K562 (cell line): ENCODE data around the gene FASTK. TPM values are rescaled to one million over a fixed set of nuclear protein-coding genes. Genes with fewer than 3 reads are reported as not detected.

Source experiments
- ARNT ChIP-seq, 2 experiments: fragments of 450-650 bp; IDR thresholded peaks; 2 replicates each; pipeline ENCODE4 v1.6.1; 2016; ENCODE audit warnings: mild to moderate bottlenecking in 1 of 2
- CCNT2 ChIP-seq: IDR thresholded peaks from 2 replicates; pipeline ENCODE4 v1.6.1; 2011; ENCODE audit warnings: borderline replicate concordance, low read depth, mild to moderate bottlenecking, moderate library complexity, mixed read lengths, low read length; ENCODE audit not compliant: insufficient read length; ENCODE audit errors: extremely low read depth
- CHD1 ChIP-seq: fragments of 200-600 bp; sonication (generic); IDR thresholded peaks from one replicate; pipeline ENCODE4 v1.6.1; 2012; ENCODE audit warnings: mild to moderate bottlenecking, moderate library complexity, low read length, inconsistent platforms
- ERF ChIP-seq: fragments of 450-650 bp; formaldehyde crosslinking; IDR thresholded peaks from 2 replicates; pipeline ENCODE4 v1.4.0; 2020; ENCODE audit warnings: mild to moderate bottlenecking, mixed read lengths
- ESRRB ChIP-seq: fragments of 250-450 bp; sonication (Bioruptor Pico); IDR thresholded peaks from 2 replicates; pipeline ENCODE4 v1.5.0; 2020; ENCODE audit warnings: mild to moderate bottlenecking, moderate library complexity, borderline replicate concordance
- GABPA ChIP-seq: fragments of 200-800 bp; sonication (Bioruptor generic); conservative IDR thresholded peaks from 2 replicates; pipeline ENCODE4 v1.6.1; 2016; ENCODE audit warnings: low read depth, missing genetic modification characterization, missing compliant biosample characterization
- HDAC2 ChIP-seq: fragments of 450-650 bp; IDR thresholded peaks from 2 replicates; pipeline ENCODE4 v1.6.1; 2016; ENCODE audit warnings: mild to moderate bottlenecking
- HSF4 ChIP-seq: fragments of 250-450 bp; sonication (Bioruptor Pico); IDR thresholded peaks from 2 replicates; pipeline ENCODE4 v2.1.2; 2022; ENCODE audit warnings: mild to moderate bottlenecking, moderate library complexity, borderline replicate concordance
- IRF1 ChIP-seq: sonication (generic); formaldehyde crosslinking; IDR thresholded peaks from 2 replicates; pipeline ENCODE4 v1.8.0; 2022; ENCODE audit warnings: missing genetic modification reagents, mild to moderate bottlenecking, borderline replicate concordance
- KAT2B ChIP-seq: IDR thresholded peaks from one replicate; pipeline ENCODE4 v1.6.1; 2012; ENCODE audit warnings: low read depth, mild to moderate bottlenecking, control low read depth, inconsistent platforms, low read length, moderate library complexity
- KDM4B ChIP-seq, 2 experiments: fragments of 450-650 bp in 1 of 2; sonication (generic) in 1 of 2; IDR thresholded peaks; 2 replicates each; pipeline ENCODE4 v1.6.1; 2016 to 2017; ENCODE audit warnings: borderline replicate concordance in 2 of 2, antibody characterized with exemption in 1 of 2, low read depth in 1 of 2, mild to moderate bottlenecking in 1 of 2
- KLF1 ChIP-seq: fragments of 450-650 bp; IDR thresholded peaks from 2 replicates; pipeline ENCODE4 v1.6.1; 2016; ENCODE audit warnings: missing genetic modification characterization, missing compliant biosample characterization
- NR2F6 ChIP-seq: fragments of 450-650 bp; formaldehyde crosslinking; IDR thresholded peaks from 2 replicates; pipeline ENCODE4 v1.4.0; 2020; ENCODE audit warnings: mild to moderate bottlenecking
- PCBP1 ChIP-seq: fragments of 200-400 bp; formaldehyde crosslinking; IDR thresholded peaks from 2 replicates; pipeline ENCODE4 v1.6.1; 2018; ENCODE audit warnings: mild to moderate bottlenecking, low read depth, low read length; ENCODE audit not compliant: poor library complexity, severe bottlenecking
- SMARCA4 ChIP-seq: fragments of 450-650 bp; IDR thresholded peaks from 2 replicates; pipeline ENCODE4 v1.6.1; 2016
- SOX6 ChIP-seq: fragments of 450-650 bp; IDR thresholded peaks from 2 replicates; pipeline ENCODE4 v1.6.1; 2014; ENCODE audit warnings: mild to moderate bottlenecking
- SP2 ChIP-seq: IDR thresholded peaks from 2 replicates; pipeline ENCODE4 v1.6.1; 2011; ENCODE audit warnings: mild to moderate bottlenecking, low read depth, low read length, moderate library complexity; ENCODE audit not compliant: poor library complexity, severe bottlenecking; ENCODE audit errors: extremely low read depth
- TAF7 ChIP-seq: fragments of 450-650 bp; IDR thresholded peaks from 2 replicates; pipeline ENCODE4 v1.6.1; 2016; ENCODE audit warnings: missing genetic modification characterization, missing compliant biosample characterization
- TAF9B ChIP-seq: fragments of 450-650 bp; IDR thresholded peaks from 2 replicates; pipeline ENCODE4 v1.6.1; 2018; ENCODE audit warnings: mild to moderate bottlenecking; ENCODE audit not compliant: partially characterized antibody
- TARDBP ChIP-seq: fragments of 450-650 bp; IDR thresholded peaks from 2 replicates; pipeline ENCODE4 v1.6.1; 2016
- U2AF1 ChIP-seq: fragments of 200-400 bp; formaldehyde crosslinking; optimal IDR thresholded peaks from 2 replicates; pipeline ENCODE3; 2017; ENCODE audit warnings: mild to moderate bottlenecking, low read depth, low read length, moderate library complexity
- ZC3H8 ChIP-seq: fragments of 450-650 bp; IDR thresholded peaks from 2 replicates; pipeline ENCODE4 v1.6.1; 2017
- ZFX ChIP-seq: sonication (generic); formaldehyde crosslinking; IDR thresholded peaks from 2 replicates; pipeline ENCODE4 v1.8.0; 2022; ENCODE audit warnings: mild to moderate bottlenecking, missing genetic modification reagents, moderate library complexity
- ZNF143 ChIP-seq: sonication (generic); formaldehyde crosslinking; IDR thresholded peaks from 2 replicates; pipeline ENCODE4 v1.9.0; 2022; ENCODE audit warnings: mild to moderate bottlenecking, missing genetic modification reagents
- ZNF316 ChIP-seq: fragments of 450-650 bp; IDR thresholded peaks from 2 replicates; pipeline ENCODE4 v1.6.1; 2016
- ZNF609 ChIP-seq: sonication (generic); formaldehyde crosslinking; IDR thresholded peaks from 2 replicates; pipeline ENCODE4 v1.8.1; 2023; ENCODE audit warnings: missing genetic modification reagents, mild to moderate bottlenecking, borderline replicate concordance
- polyA plus RNA-seq, 8 experiments: library from polyadenylated mRNA; depleted of rRNA in 4 of 8; stranded (reverse) in 5 of 8; unstranded in 3 of 8; fragments of >200 nt; fragmentation: Nextera tagmentation in 2 of 8; fragmentation: Illumina TruSeq in 1 of 8; extraction: Ambion mirVana in 2 of 8; extraction: Trizol in 1 of 8; gene quantifications; 2 replicates each; pipeline versions ENCODE4 v1.2.1 to v1.2.3, GENCODE V29; 2011 to 2014; ENCODE audit warnings: inconsistent platforms in 1 of 8, missing spikeins in 1 of 8
- total RNA-seq, 7 experiments: library from RNA; depleted of rRNA in 6 of 7; stranded (reverse); fragments of >200 nt in 6 of 7; fragmentation: Illumina TruSeq in 2 of 7; extraction: Trizol in 2 of 7; gene quantifications; 2 replicates each; pipeline versions ENCODE4 v1.2.1 to v1.2.3, GENCODE V29; 2011 to 2021; ENCODE audit warnings: low replicate concordance in 1 of 7

FASTK gene
- total and polyA plus RNA-seq, 9 of the 15 experiments (the other 6 are each of a cell fraction or from before 2014, with no cell fraction given): 0.51 to 150 (median 48.2) TPM

- TF ChIP-seq ERF (CRISPR knock-in tag) (peak; percentile 15; the same call in 1 of the 2 replicates), HSF4 (CRISPR knock-in tag) (no peak), ESRRB (CRISPR knock-in tag) (no peak), KAT2B (no peak), TARDBP (peak; percentile 39), ARNT (IDR thresholded peaks at IDR 0.05) (no peak), NR2F6 (0 out of 2 replicates have a peak, but pooled peaks have one; percentile 81), PCBP1 (no peak), GABPA (tag) (no peak), CHD1 (peak; percentile 13), KDM4B (IDR thresholded peaks at IDR 0.05; ENCODE audit: borderline replicate concordance in 2 of 2, low read depth in 1 of 2) (peak in 1 of 2 experiments; percentile 40; a peak in 1 of 4 replicates), HDAC2 (no peak), U2AF1 (peak; percentile 84), ZNF609 (CRISPR knock-in tag) (peak; percentile 47; the same call in 1 of the 2 replicates), SOX6 (peak; percentile 63; the same call in 1 of the 2 replicates), CCNT2 (peak; percentile 97), IRF1 (CRISPR knock-in tag) (0 out of 2 replicates have a peak, but pooled peaks have one; percentile 12), ZNF143 (CRISPR knock-in tag) (peak; percentile 82), SP2 (no peak), KLF1 (tag) (no peak), SMARCA4 (no peak), ZC3H8 (no peak), ZNF316 (no peak), TAF9B (no peak), TAF7 (peak; percentile 94), ZFX (CRISPR knock-in tag) (peak; percentile 97)
These were observed at the start of gene FASTK (continued) for GRCh38 chr7:151080522-151081169.
